A549 (cell line): ENCODE measurements around the gene DCBLD2. TPM values are rescaled to one million over a fixed set of nuclear protein-coding genes. Genes with fewer than 3 reads are reported as not detected.

ENCODE experiments used
- ATAC-seq, 2 experiments: fragments of 200-7000 bp in 1 of 2; fragments of >200 bp in 1 of 2; cut with Nextera tagmentation in 1 of 2; cut with Tn5 transposase in 1 of 2; 3 replicates each; pipeline versions ENCODE4 v1.8.0 to v1.9.1; 2018 to 2020; ENCODE audit warnings: mild to moderate bottlenecking in 1 of 2, moderate library complexity in 1 of 2
- CTCF ChIA-PET: fragments of 300-600 bp; sonication (Branson Sonifier 250); formaldehyde crosslinking; extraction: SDS; loops from one replicate; lab custom pipeline; 2021; ENCODE audit warnings: antibody characterized with exemption, inconsistent platforms; lab: Yijun Ruan, JAX
- POLR2A ChIA-PET: fragments of 350-600 bp; formaldehyde crosslinking; extraction: SDS; loops from one replicate; lab custom pipeline; 2021; ENCODE audit warnings: antibody characterized with exemption, inconsistent platforms; lab: Yijun Ruan, JAX
- DNase-seq, 2 experiments: peaks; one replicate each; pipeline versions ENCODE4 v3.0.0 to v3.0.0-alpha.2; 2011 to 2016; ENCODE audit warnings: low read depth in 1 of 2, low spot score in 1 of 2
- FAIRE-seq: peaks from 2 replicates; lab custom pipeline; 2011; peaks lifted over from hg19 to GRCh38; lab: Jason Lieb, UNC
- H3K27ac ChIP-seq, 2 experiments: fragments of >200 bp; sonication (Bioruptor Twin); formaldehyde crosslinking; 3 replicates each; pipeline ENCODE4 v1.5.1; 2016 to 2017
- H3K4me1 ChIP-seq: fragments of >200 bp; sonication (Bioruptor Twin); formaldehyde crosslinking; 3 replicates; pipeline ENCODE4 v1.6.1; 2016
- H3K4me2 ChIP-seq: fragments of >200 bp; sonication (Bioruptor Twin); formaldehyde crosslinking; 3 replicates; pipeline ENCODE4 v1.6.1; 2016
- H3K4me3 ChIP-seq: fragments of >200 bp; sonication (Bioruptor Twin); formaldehyde crosslinking; 3 replicates; pipeline ENCODE4 v1.5.1; 2016
- H3K9me3 ChIP-seq: fragments of >200 bp; sonication (Bioruptor Twin); formaldehyde crosslinking; 3 replicates; pipeline ENCODE4 v1.6.1; 2016
- BCL3 ChIP-seq: fragments of >200 bp; sonication (Bioruptor Twin); formaldehyde crosslinking; IDR thresholded peaks from 3 replicates; pipeline ENCODE4 v1.6.1; 2016
- BHLHE40 ChIP-seq: IDR thresholded peaks from 2 replicates; pipeline ENCODE4 v1.6.1; 2012; ENCODE audit warnings: low read depth, low read length, inconsistent platforms
- CBX2 ChIP-seq: fragments of 200-600 bp; sonication (generic); IDR thresholded peaks from 2 replicates; pipeline ENCODE4 v1.6.1; 2016; ENCODE audit warnings: low read depth, mild to moderate bottlenecking, borderline replicate concordance
- CBX8 ChIP-seq: fragments of 200-600 bp; sonication (generic); IDR thresholded peaks from 2 replicates; pipeline ENCODE4 v1.6.1; 2016
- CEBPB ChIP-seq, 2 experiments: fragments of >200 bp in 1 of 2; sonication (Bioruptor Twin) in 1 of 2; formaldehyde crosslinking in 1 of 2; IDR thresholded peaks; 2 replicates each; pipeline ENCODE4 v1.6.1; 2012 to 2016
- CHD4 ChIP-seq: fragments of 200-600 bp; sonication (generic); IDR thresholded peaks from 2 replicates; pipeline ENCODE4 v1.6.1; 2016; ENCODE audit warnings: antibody characterized with exemption, mild to moderate bottlenecking, borderline replicate concordance
- CTCF ChIP-seq: fragments of >200 bp; sonication (Bioruptor Twin); formaldehyde crosslinking; IDR thresholded peaks from 3 replicates; pipeline ENCODE4 v1.5.1; 2016
- EHMT2 ChIP-seq: fragments of 200-600 bp; sonication (generic); IDR thresholded peaks from 2 replicates; pipeline ENCODE4 v1.6.1; 2016; ENCODE audit warnings: antibody characterized with exemption, low read depth, mild to moderate bottlenecking, moderate library complexity
- ELK1 ChIP-seq: fragments of 150-350 bp; IDR thresholded peaks from 2 replicates; pipeline ENCODE4 v1.6.1; 2014; ENCODE audit warnings: low read depth, mild to moderate bottlenecking, low read length
- ESRRA ChIP-seq: fragments of 150-350 bp; IDR thresholded peaks from 2 replicates; pipeline ENCODE4 v1.6.1; 2014; ENCODE audit warnings: mild to moderate bottlenecking, low read length, borderline replicate concordance
- FOXS1 ChIP-seq: fragments of 250-450 bp; sonication (Bioruptor Pico); IDR thresholded peaks from 2 replicates; pipeline ENCODE4 v1.5.0; 2020; ENCODE audit warnings: mild to moderate bottlenecking, moderate library complexity
- HOXA7 ChIP-seq: fragments of 250-450 bp; sonication (Bioruptor Pico); IDR thresholded peaks from 2 replicates; pipeline ENCODE4 v1.5.0; 2020; ENCODE audit warnings: mild to moderate bottlenecking, moderate library complexity
- HOXB13 ChIP-seq: fragments of 250-450 bp; sonication (Bioruptor Pico); IDR thresholded peaks from 2 replicates; pipeline ENCODE4 v1.5.0; 2020; ENCODE audit warnings: low read depth, mild to moderate bottlenecking, moderate library complexity
- HOXB5 ChIP-seq: fragments of 250-450 bp; sonication (Bioruptor Pico); IDR thresholded peaks from 2 replicates; pipeline ENCODE4 v1.5.0; 2020; ENCODE audit warnings: mild to moderate bottlenecking, moderate library complexity
- RAD21 ChIP-seq, 2 experiments: fragments of >200 bp in 1 of 2; sonication (Bioruptor Twin) in 1 of 2; formaldehyde crosslinking in 1 of 2; IDR thresholded peaks in 1 of 2; conservative IDR thresholded peaks in 1 of 2; 2 replicates in 1 of 2; 3 replicates in 1 of 2; pipeline ENCODE4 v1.6.1; 2012 to 2018; ENCODE audit warnings: inconsistent platforms in 1 of 2
- RARB ChIP-seq: fragments of 250-450 bp; sonication (Bioruptor Pico); IDR thresholded peaks from 2 replicates; pipeline ENCODE4 v1.8.0; 2021; ENCODE audit warnings: mild to moderate bottlenecking, moderate library complexity
- RFX5 ChIP-seq: fragments of 450-650 bp; IDR thresholded peaks from 2 replicates; pipeline ENCODE4 v1.7.1; 2014; ENCODE audit warnings: antibody characterized with exemption, mild to moderate bottlenecking, moderate library complexity
- SMC3 ChIP-seq: fragments of >200 bp; sonication (Bioruptor Twin); formaldehyde crosslinking; IDR thresholded peaks from 3 replicates; pipeline ENCODE4 v1.6.1; 2018; ENCODE audit warnings: inconsistent platforms
- SREBF2 ChIP-seq: fragments of 450-650 bp; IDR thresholded peaks from 2 replicates; pipeline ENCODE4 v1.6.1; 2014; ENCODE audit warnings: mild to moderate bottlenecking, moderate library complexity
- WGBS: methylation state at CpG from one replicate; pipeline ENCODE4 v1.1.6; 2017; ENCODE audit errors: missing lambda C conversion rate; 5-methylcytosine and 5-hydroxymethylcytosine counted together
- polyA plus RNA-seq, 4 experiments: library from polyadenylated mRNA; depleted of rRNA in 3 of 4; stranded (reverse); fragments of >200 nt; fragmentation: RNase III in 1 of 4; extraction: RNeasy Plus Mini Kit Qiagen cat#74134 plus additional on column Dnase treatment in 1 of 4; gene quantifications; 2 replicates in 3 of 4; 3 replicates in 1 of 4; pipeline ENCODE4 v1.2.3, GENCODE V29; 2011 to 2017

DCBLD2 gene
- polyA plus RNA-seq, 2 of the 4 experiments (the other 2 are of a cell fraction), result 266 to 623 TPM

- TF ChIP-seq SREBF2 (no peak), HOXB5 (CRISPR knock-in tag) (no peak), HOXA7 (CRISPR knock-in tag) (no peak), CEBPB (IDR thresholded peaks at IDR 0.05) (no peak), BHLHE40 (no peak), HOXB13 (CRISPR knock-in tag) (no peak), ESRRA (no peak), CTCF (no peak)
These were observed 24.4 kb downstream of the DCBLD2 start (continued) for GRCh38 chr3:98877132-98877531.

GRCh38 chr3:98875535-98875934, 26.0 kb downstream of the DCBLD2 start:
- H3K27ac ChIP-seq, result peak overlapping the region in 1 of 2 experiments; percentile 16; a peak in 2 of 6 replicates
- ATAC-seq (peak; percentile 7 to 39; a peak in 3 of 6 replicates), FAIRE-seq (no peak), DNase-seq (no peak)
- ChIA-PET POLR2A (interaction anchor here (0.7 kb wide), 1 partner anchor 14 kb away, joined by 7 read pairs; no protein-coding TSS in a partner anchor), CTCF (interaction anchor here (1.2 kb wide), 1 partner anchor 10 kb away, joined by 3 read pairs; no protein-coding TSS in a partner anchor)
- WGBS, result 25% methylated on average over 3 of the region's 3 CpGs
- no peak for TF ChIP-seq RFX5
- TF ChIP-seq CHD4, result no peak
- no peak for TF ChIP-seq RAD21 (conservative IDR thresholded peaks at IDR 0.05 in 1 of 2, IDR thresholded peaks at IDR 0.05 in 1 of 2)
- TF ChIP-seq CBX2, result no peak
- no peak for TF ChIP-seq FOXS1 (CRISPR knock-in tag)
- H3K4me1 ChIP-seq, result peaks cover 76% of the 10 kb centered on the region
- peak overlapping the region; percentile 3; the same call in 2 of the 3 replicates for H3K4me3 ChIP-seq
- H3K9me3 ChIP-seq, result peaks cover 8% of the 10 kb centered on the region; the same call in 1 of the 3 replicates
- H3K4me2 ChIP-seq, result peak overlapping the region; percentile 69

GRCh38 chr3:98874602-98875249, 26.8 kb downstream of the DCBLD2 start:
- ChIA-PET CTCF (interaction anchor here (1.2 to 1.7 kb wide), 2 partner anchors 11 to 119 kb away, joined by 3 to 5 read pairs; no protein-coding TSS in a partner anchor), POLR2A (interaction anchor here (0.5 to 1.8 kb wide), 2 partner anchors 27 to 327 kb away, joined by 3 to 7 read pairs; partner anchors contain the start of gene DCBLD2)
- ATAC-seq (no peak), DNase-seq (no peak), FAIRE-seq (peak; percentile 56)
- H3K4me3 ChIP-seq, result no peak overlapping the region; the same call in 2 of the 3 replicates
- H3K4me2 ChIP-seq, result peak overlapping the region; percentile 69
- 63% methylated on average over 6 of the region's 6 CpGs for WGBS
- no peak for TF ChIP-seq RARB (CRISPR knock-in tag)
- no peak for TF ChIP-seq SREBF2
- TF ChIP-seq FOXS1 (CRISPR knock-in tag), result no peak
- no peak for TF ChIP-seq BHLHE40
- no peak for TF ChIP-seq BCL3
- TF ChIP-seq HOXA7 (CRISPR knock-in tag), result no peak
- TF ChIP-seq EHMT2, result no peak
- TF ChIP-seq CBX8, result no peak
- TF ChIP-seq ELK1, result no peak
- TF ChIP-seq SMC3, result no peak
- H3K9me3 ChIP-seq, result peaks cover 8% of the 10 kb centered on the region; the same call in 1 of the 3 replicates
- peak overlapping the region in 1 of 2 experiments; percentile 36; a peak in 3 of 6 replicates for H3K27ac ChIP-seq
- peaks cover 70% of the 10 kb centered on the region for H3K4me1 ChIP-seq
